GM12875 (cell line): ENCODE measurements around the gene IL17A.
"Not testable (repeated sequence)": the region's sequence is repeated elsewhere in the genome, so short reads cannot be mapped to it uniquely, and the experiment has no call there.

ENCODE experiments used
- H3K4me3 ChIP-seq: one replicate; pipeline ENCODE4 v1.5.1; 2011; ENCODE audit warnings: low read depth, low read length, control low read depth
- CTCF ChIP-seq: IDR thresholded peaks from 2 replicates; pipeline ENCODE4 v1.5.1; 2011; ENCODE audit warnings: low read depth, mild to moderate bottlenecking, control low read depth, inconsistent platforms, low read length, moderate library complexity, borderline replicate concordance; ENCODE audit not compliant: insufficient read depth

The IL17A gene

GRCh38 chr6:52164319-52165094, 21.7 kb upstream of the IL17A start:
- no peak overlapping the region for H3K4me3 ChIP-seq
- no peak for TF ChIP-seq CTCF

- no peak for TF ChIP-seq CTCF
- no peak overlapping the region for H3K4me3 ChIP-seq
Measured at GRCh38 chr6:52167267-52167666, 18.9 kb upstream of the IL17A start.

GRCh38 chr6:52168351-52168750, 17.8 kb upstream of the IL17A start:
- not testable (repeated sequence) for H3K4me3 ChIP-seq

- TF ChIP-seq CTCF, result no peak
- no peak overlapping the region for H3K4me3 ChIP-seq
Measured at GRCh38 chr6:52174118-52174517, 12.1 kb upstream of the IL17A start.

GRCh38 chr6:52176550-52176949, 9.6 kb upstream of the IL17A start:
- no peak for TF ChIP-seq CTCF
- no peak overlapping the region for H3K4me3 ChIP-seq

- no peak for TF ChIP-seq CTCF
Measured at GRCh38 chr6:52177961-52178360, 8.2 kb upstream of the IL17A start.

GRCh38 chr6:52180787-52181558, 5.2 kb upstream of the IL17A start:
- no peak for TF ChIP-seq CTCF
- no peak overlapping the region for H3K4me3 ChIP-seq

More at GRCh38 chr6:52177961-52178360, 8.2 kb upstream of the IL17A start:
- H3K4me3 ChIP-seq, result no peak overlapping the region
